GM19240 (cell line): Measurements from ENCODE around the gene TBC1D8.
"Not testable (repeated sequence)": the region's sequence is repeated elsewhere in the genome, so short reads cannot be mapped to it uniquely, and the experiment has no call there.

Source experiments
- DNase-seq: peaks from one replicate; pipeline ENCODE4 v3.0.0; 2011; ENCODE audit warnings: low spot score; ENCODE audit not compliant: insufficient read length

Gene TBC1D8

GRCh38 chr2:101064868-101065549 is 86.2 kb downstream of the TBC1D8 start:
- DNase-seq = no peak

- DNase-seq = no peak
These were observed 86.7 kb downstream of the TBC1D8 start for GRCh38 chr2:101064505-101064867.

GRCh38 chr2:101064125-101064502 is 87.1 kb downstream of the TBC1D8 start:
- no peak for DNase-seq

- no peak for DNase-seq
These were observed 87.6 kb downstream of the TBC1D8 start for GRCh38 chr2:101063352-101064124.

GRCh38 chr2:101058386-101058785 is 92.8 kb downstream of the TBC1D8 start:
- no peak for DNase-seq

- DNase-seq = no peak
These were observed 93.9 kb downstream of the TBC1D8 start for GRCh38 chr2:101057051-101057933.

- DNase-seq = no peak
These were observed 98.1 kb downstream of the TBC1D8 start for GRCh38 chr2:101053117-101053516.

GRCh38 chr2:101052147-101052546 is 99.0 kb downstream of the TBC1D8 start:
- no peak for DNase-seq

GRCh38 chr2:101050886-101051285 is 100.3 kb downstream of the TBC1D8 start:
- DNase-seq = not testable (repeated sequence)

GRCh38 chr2:101048756-101049155 is 102.4 kb downstream of the TBC1D8 start:
- no peak for DNase-seq

- DNase-seq = no peak
These were observed 103.4 kb downstream of the TBC1D8 start for GRCh38 chr2:101047774-101048173.

- DNase-seq = no peak
These were observed 104.0 kb downstream of the TBC1D8 start for GRCh38 chr2:101047075-101047766.

GRCh38 chr2:101045330-101045729 is 105.9 kb downstream of the TBC1D8 start:
- DNase-seq = no peak

- DNase-seq = no peak
These were observed 109.8 kb downstream of the TBC1D8 start for GRCh38 chr2:101041413-101041812.

- DNase-seq = no peak
These were observed 110.4 kb downstream of the TBC1D8 start for GRCh38 chr2:101040761-101041160.

GRCh38 chr2:101040072-101040471 is 111.1 kb downstream of the TBC1D8 start:
- DNase-seq = no peak

GRCh38 chr2:101038455-101039255 is 112.5 kb downstream of the TBC1D8 start:
- DNase-seq = no peak

- no peak for DNase-seq
These were observed 113.9 kb downstream of the TBC1D8 start for GRCh38 chr2:101037161-101037755.

- DNase-seq = no peak
These were observed 114.6 kb downstream of the TBC1D8 start for GRCh38 chr2:101036562-101036961.

GRCh38 chr2:101032084-101032776 is 119.0 kb downstream of the TBC1D8 start:
- DNase-seq = no peak
